Panc1 (cell line): ENCODE results near the gene WDFY2.

ENCODE experiments used
- TF ChIP-seq, protein P1 (sequence below): fragments of 450-650 bp; IDR thresholded peaks from 2 replicates; pipeline ENCODE4 v1.5.1; 2017; ENCODE audit warnings: mild to moderate bottlenecking
- TF ChIP-seq, protein P2 (sequence below), 2 experiments: IDR thresholded peaks; 2 replicates each; pipeline ENCODE4 v1.6.1; 2011 to 2012; ENCODE audit warnings: low read depth in 2 of 2, control low read depth in 1 of 2, low read length in 1 of 2, mild to moderate bottlenecking in 1 of 2, moderate library complexity in 1 of 2; ENCODE audit not compliant: insufficient read depth in 1 of 2

DNA sequence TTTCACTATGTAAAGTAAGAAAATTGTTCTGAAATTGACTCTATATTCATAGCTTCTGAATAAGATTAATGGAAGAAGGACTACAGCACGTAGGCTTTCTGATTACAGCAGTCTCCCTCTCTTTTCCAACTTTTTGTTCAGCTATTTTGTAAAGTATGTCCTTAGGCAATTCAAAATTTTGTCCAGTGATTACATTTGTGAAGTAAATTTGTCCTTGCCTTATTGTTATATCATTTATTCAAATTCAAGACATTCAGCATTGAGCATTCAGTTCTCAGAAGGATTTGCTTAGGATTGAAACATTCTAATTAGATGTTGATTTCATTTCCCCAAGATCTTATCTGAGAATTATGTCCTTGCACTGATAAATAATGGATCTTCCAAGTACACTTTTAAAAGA lies 76.6 kb downstream of the WDFY2 start:
- TF ChIP-seq, protein P1, sequence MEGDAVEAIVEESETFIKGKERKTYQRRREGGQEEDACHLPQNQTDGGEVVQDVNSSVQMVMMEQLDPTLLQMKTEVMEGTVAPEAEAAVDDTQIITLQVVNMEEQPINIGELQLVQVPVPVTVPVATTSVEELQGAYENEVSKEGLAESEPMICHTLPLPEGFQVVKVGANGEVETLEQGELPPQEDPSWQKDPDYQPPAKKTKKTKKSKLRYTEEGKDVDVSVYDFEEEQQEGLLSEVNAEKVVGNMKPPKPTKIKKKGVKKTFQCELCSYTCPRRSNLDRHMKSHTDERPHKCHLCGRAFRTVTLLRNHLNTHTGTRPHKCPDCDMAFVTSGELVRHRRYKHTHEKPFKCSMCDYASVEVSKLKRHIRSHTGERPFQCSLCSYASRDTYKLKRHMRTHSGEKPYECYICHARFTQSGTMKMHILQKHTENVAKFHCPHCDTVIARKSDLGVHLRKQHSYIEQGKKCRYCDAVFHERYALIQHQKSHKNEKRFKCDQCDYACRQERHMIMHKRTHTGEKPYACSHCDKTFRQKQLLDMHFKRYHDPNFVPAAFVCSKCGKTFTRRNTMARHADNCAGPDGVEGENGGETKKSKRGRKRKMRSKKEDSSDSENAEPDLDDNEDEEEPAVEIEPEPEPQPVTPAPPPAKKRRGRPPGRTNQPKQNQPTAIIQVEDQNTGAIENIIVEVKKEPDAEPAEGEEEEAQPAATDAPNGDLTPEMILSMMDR: no peak
- TF ChIP-seq, protein P2, sequence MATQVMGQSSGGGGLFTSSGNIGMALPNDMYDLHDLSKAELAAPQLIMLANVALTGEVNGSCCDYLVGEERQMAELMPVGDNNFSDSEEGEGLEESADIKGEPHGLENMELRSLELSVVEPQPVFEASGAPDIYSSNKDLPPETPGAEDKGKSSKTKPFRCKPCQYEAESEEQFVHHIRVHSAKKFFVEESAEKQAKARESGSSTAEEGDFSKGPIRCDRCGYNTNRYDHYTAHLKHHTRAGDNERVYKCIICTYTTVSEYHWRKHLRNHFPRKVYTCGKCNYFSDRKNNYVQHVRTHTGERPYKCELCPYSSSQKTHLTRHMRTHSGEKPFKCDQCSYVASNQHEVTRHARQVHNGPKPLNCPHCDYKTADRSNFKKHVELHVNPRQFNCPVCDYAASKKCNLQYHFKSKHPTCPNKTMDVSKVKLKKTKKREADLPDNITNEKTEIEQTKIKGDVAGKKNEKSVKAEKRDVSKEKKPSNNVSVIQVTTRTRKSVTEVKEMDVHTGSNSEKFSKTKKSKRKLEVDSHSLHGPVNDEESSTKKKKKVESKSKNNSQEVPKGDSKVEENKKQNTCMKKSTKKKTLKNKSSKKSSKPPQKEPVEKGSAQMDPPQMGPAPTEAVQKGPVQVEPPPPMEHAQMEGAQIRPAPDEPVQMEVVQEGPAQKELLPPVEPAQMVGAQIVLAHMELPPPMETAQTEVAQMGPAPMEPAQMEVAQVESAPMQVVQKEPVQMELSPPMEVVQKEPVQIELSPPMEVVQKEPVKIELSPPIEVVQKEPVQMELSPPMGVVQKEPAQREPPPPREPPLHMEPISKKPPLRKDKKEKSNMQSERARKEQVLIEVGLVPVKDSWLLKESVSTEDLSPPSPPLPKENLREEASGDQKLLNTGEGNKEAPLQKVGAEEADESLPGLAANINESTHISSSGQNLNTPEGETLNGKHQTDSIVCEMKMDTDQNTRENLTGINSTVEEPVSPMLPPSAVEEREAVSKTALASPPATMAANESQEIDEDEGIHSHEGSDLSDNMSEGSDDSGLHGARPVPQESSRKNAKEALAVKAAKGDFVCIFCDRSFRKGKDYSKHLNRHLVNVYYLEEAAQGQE (IDR thresholded peaks at IDR 0.05; ENCODE audit: insufficient read depth in 1 of 2, low read depth in 2 of 2, low read length in 1 of 2): no peak
